OCI-LY1 (cell line): ENCODE measurements around the gene LDLRAD3.

ENCODE experiments used
- EZH2 ChIP-seq: fragments of 200-600 bp; sonication (generic), shearing (Covaris generic); IDR thresholded peaks from 2 replicates; pipeline ENCODE4 v1.8.0; 2017; ENCODE audit warnings: borderline replicate concordance, mixed run types, mild to moderate bottlenecking, antibody characterized with exemption, low read length, moderate library complexity, mixed read lengths
- TF ChIP-seq, protein P1 (sequence below): fragments of 200-600 bp; sonication (generic), shearing (Covaris generic); IDR thresholded peaks from 2 replicates; pipeline ENCODE4 v1.5.1; 2017; ENCODE audit warnings: mild to moderate bottlenecking, antibody characterized with exemption, low read length, moderate library complexity, mixed read lengths

DNA sequence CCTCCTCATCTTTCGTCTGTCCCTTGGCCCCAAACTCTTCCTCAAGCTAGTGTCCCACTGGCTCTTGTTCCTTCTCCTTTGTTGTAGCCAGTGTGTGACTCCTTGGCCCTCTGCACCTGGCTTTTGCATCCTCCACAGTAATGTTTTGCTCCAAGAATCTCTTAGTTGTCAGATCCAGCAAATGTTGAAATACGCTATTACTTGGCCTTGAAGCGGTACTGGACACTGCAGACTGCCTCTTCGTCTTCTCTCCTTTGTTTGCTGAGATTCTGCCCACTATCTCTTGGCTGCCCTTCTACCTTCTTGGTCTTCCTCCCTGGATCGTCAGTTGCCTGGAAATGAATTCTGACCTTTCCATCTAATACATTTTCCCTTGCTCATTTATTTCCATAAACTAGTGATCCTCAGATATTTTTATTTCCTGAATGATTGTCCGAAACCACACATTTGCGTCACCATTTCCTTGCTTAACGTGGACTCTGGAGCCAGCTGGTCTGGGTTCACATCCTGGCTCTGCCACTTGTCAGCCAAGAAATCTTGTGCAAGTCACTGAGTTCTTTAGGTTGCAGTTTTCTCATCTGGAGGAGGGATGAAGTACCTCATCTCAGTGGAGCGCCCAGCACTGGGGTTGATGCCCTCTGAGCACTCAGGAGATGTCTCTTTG lies 113.6 kb downstream of the LDLRAD3 start:
- TF ChIP-seq, protein P1, sequence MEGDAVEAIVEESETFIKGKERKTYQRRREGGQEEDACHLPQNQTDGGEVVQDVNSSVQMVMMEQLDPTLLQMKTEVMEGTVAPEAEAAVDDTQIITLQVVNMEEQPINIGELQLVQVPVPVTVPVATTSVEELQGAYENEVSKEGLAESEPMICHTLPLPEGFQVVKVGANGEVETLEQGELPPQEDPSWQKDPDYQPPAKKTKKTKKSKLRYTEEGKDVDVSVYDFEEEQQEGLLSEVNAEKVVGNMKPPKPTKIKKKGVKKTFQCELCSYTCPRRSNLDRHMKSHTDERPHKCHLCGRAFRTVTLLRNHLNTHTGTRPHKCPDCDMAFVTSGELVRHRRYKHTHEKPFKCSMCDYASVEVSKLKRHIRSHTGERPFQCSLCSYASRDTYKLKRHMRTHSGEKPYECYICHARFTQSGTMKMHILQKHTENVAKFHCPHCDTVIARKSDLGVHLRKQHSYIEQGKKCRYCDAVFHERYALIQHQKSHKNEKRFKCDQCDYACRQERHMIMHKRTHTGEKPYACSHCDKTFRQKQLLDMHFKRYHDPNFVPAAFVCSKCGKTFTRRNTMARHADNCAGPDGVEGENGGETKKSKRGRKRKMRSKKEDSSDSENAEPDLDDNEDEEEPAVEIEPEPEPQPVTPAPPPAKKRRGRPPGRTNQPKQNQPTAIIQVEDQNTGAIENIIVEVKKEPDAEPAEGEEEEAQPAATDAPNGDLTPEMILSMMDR: no peak
- no peak for TF ChIP-seq EZH2
